SK-N-SH (cell line): Measurements from ENCODE around the gene ZFP36. TPM values are rescaled to one million over a fixed set of nuclear protein-coding genes. Genes with fewer than 3 reads are reported as not detected.

Experiments
- CTCF ChIA-PET: fragments of 300-600, 350-600 bp; formaldehyde crosslinking; extraction: SDS; loops from one replicate; lab custom pipeline; 2021; lab: Yijun Ruan, JAX
- POLR2A ChIA-PET: fragments of 350-600 bp; sonication (Branson Sonifier 250); formaldehyde crosslinking; extraction: SDS; loops from one replicate; lab custom pipeline; 2020; ENCODE audit warnings: antibody characterized with exemption, inconsistent platforms; lab: Yijun Ruan, JAX
- DNase-seq: peaks from one replicate; pipeline ENCODE4 v3.0.0; 2012
- H2AFZ ChIP-seq: fragments of 200-600 bp; sonication (generic); 2 replicates; pipeline ENCODE4 v1.8.1; 2016; ENCODE audit warnings: antibody characterized with exemption, mild to moderate bottlenecking, low read depth
- H3F3A ChIP-seq: fragments of 200-600 bp; sonication (generic); replicated peaks from 2 replicates; pipeline ENCODE3; 2016; ENCODE audit warnings: antibody characterized with exemption, mild to moderate bottlenecking; ENCODE audit not compliant: insufficient read depth
- H3K27ac ChIP-seq, 2 experiments: fragments of 200-500 bp in 1 of 2; fragments of 200-600 bp in 1 of 2; sonication (Bioruptor generic) in 1 of 2; sonication (generic), shearing (Covaris generic) in 1 of 2; 2 replicates each; pipeline versions ENCODE4 v1.5.1 to v1.6.1; 2014 to 2016; ENCODE audit warnings: low read depth in 2 of 2, inconsistent platforms in 1 of 2, low read length in 1 of 2, mild to moderate bottlenecking in 1 of 2, mixed read lengths in 1 of 2
- H3K27me3 ChIP-seq: fragments of 200-600 bp; sonication (generic), shearing (Covaris generic); 2 replicates; pipeline ENCODE4 v1.6.1; 2016; ENCODE audit warnings: mixed run types; ENCODE audit not compliant: insufficient read depth
- H3K36me3 ChIP-seq, 2 experiments: fragments of 200-500 bp in 1 of 2; fragments of 200-600 bp in 1 of 2; sonication (Bioruptor generic) in 1 of 2; sonication (generic) in 1 of 2; replicated peaks in 1 of 2; 2 replicates each; pipeline versions ENCODE3 to v1.5.1; 2014 to 2016; ENCODE audit warnings: low read length in 1 of 2, mild to moderate bottlenecking in 1 of 2; ENCODE audit not compliant: insufficient read depth in 2 of 2, control insufficient read depth in 1 of 2
- H3K4me1 ChIP-seq, 2 experiments: fragments of 200-500 bp in 1 of 2; fragments of 200-600 bp in 1 of 2; sonication (Bioruptor generic) in 1 of 2; sonication (generic), shearing (Covaris generic) in 1 of 2; 2 replicates each; pipeline versions ENCODE4 v1.5.1 to v1.6.1; 2014 to 2016; ENCODE audit warnings: low read depth in 1 of 2, low read length in 1 of 2, mixed run types in 1 of 2; ENCODE audit not compliant: insufficient read depth in 2 of 2, control insufficient read depth in 1 of 2
- H3K4me2 ChIP-seq: fragments of 200-600 bp; sonication (generic), shearing (Covaris generic); 2 replicates; pipeline ENCODE4 v1.6.1; 2017; ENCODE audit warnings: mixed run types
- H3K4me3 ChIP-seq, 2 experiments: fragments of 200-500 bp in 1 of 2; fragments of 200-600 bp in 1 of 2; sonication (Bioruptor generic) in 1 of 2; sonication (generic), shearing (Covaris generic) in 1 of 2; 2 replicates each; pipeline versions ENCODE4 v1.5.1 to v1.8.1; 2014 to 2016; ENCODE audit warnings: low read depth in 2 of 2, inconsistent platforms in 1 of 2, low read length in 1 of 2, mild to moderate bottlenecking in 1 of 2, mixed read lengths in 1 of 2, moderate library complexity in 1 of 2
- H3K79me2 ChIP-seq: fragments of 200-600 bp; sonication (generic); 2 replicates; pipeline ENCODE4 v1.8.1; 2017; ENCODE audit warnings: mild to moderate bottlenecking; ENCODE audit not compliant: insufficient read depth
- H3K9ac ChIP-seq: fragments of 200-600 bp; sonication (generic); 2 replicates; pipeline ENCODE4 v1.6.1; 2017; ENCODE audit warnings: mixed run types
- H3K9me2 ChIP-seq: fragments of 200-600 bp; sonication (generic); 2 replicates; pipeline ENCODE4 v1.6.1; 2017; ENCODE audit warnings: mixed run types
- H3K9me3 ChIP-seq: fragments of 200-600 bp; sonication (generic); 2 replicates; pipeline ENCODE4 v1.6.1; 2017; ENCODE audit warnings: mixed run types, mild to moderate bottlenecking, moderate library complexity
- H4K20me1 ChIP-seq: fragments of 200-600 bp; sonication (generic); 2 replicates; pipeline ENCODE4 v1.6.1; 2017; ENCODE audit warnings: mild to moderate bottlenecking, mixed run types; ENCODE audit not compliant: insufficient read depth
- CHD2 ChIP-seq: fragments of 150-350 bp; IDR thresholded peaks from 2 replicates; pipeline ENCODE4 v1.6.1; 2018; ENCODE audit warnings: low read length; ENCODE audit not compliant: partially characterized antibody
- ELF1 ChIP-seq: IDR thresholded peaks from 2 replicates; pipeline ENCODE4 v1.4.0; 2012
- EP300 ChIP-seq, 2 experiments: IDR thresholded peaks; 2 replicates each; pipeline versions ENCODE4 v1.4.0 to v1.6.1; 2012; ENCODE audit warnings: borderline replicate concordance in 1 of 2, low read depth in 1 of 2, low read length in 1 of 2
- GABPA ChIP-seq: IDR thresholded peaks from 2 replicates; pipeline ENCODE4 v1.4.0; 2012; ENCODE audit warnings: low read depth, mild to moderate bottlenecking
- GATA2 ChIP-seq: sonication (generic); formaldehyde crosslinking; IDR thresholded peaks from 2 replicates; pipeline ENCODE4 v1.5.0; 2020; ENCODE audit warnings: mild to moderate bottlenecking, missing genetic modification reagents
- MEF2A ChIP-seq: IDR thresholded peaks from 2 replicates; pipeline ENCODE4 v1.4.0; 2012; ENCODE audit warnings: low read depth, borderline replicate concordance
- MXI1 ChIP-seq: IDR thresholded peaks from 2 replicates; pipeline ENCODE4 v1.6.1; 2012; ENCODE audit warnings: mild to moderate bottlenecking, low read depth, low read length, improper control_type of control experiment
- NFIC ChIP-seq: IDR thresholded peaks from 2 replicates; pipeline ENCODE4 v1.4.0; 2012; ENCODE audit warnings: borderline replicate concordance
- NRF1 ChIP-seq: IDR thresholded peaks from 2 replicates; pipeline ENCODE4 v1.6.1; 2012; ENCODE audit warnings: low read depth, mild to moderate bottlenecking, low read length
- RAD21 ChIP-seq: IDR thresholded peaks from 2 replicates; pipeline ENCODE4 v1.6.1; 2012; ENCODE audit warnings: mild to moderate bottlenecking, low read length
- RCOR1 ChIP-seq: fragments of 150-350 bp; IDR thresholded peaks from 2 replicates; pipeline ENCODE4 v1.6.1; 2017; ENCODE audit warnings: antibody characterized with exemption, low read length
- RXRA ChIP-seq: IDR thresholded peaks from 2 replicates; pipeline ENCODE4 v1.4.0; 2012; ENCODE audit warnings: low read depth, mild to moderate bottlenecking, borderline replicate concordance
- TAF1 ChIP-seq: IDR thresholded peaks from 2 replicates; pipeline ENCODE4 v1.6.1; 2012; ENCODE audit warnings: low read depth, mild to moderate bottlenecking, low read length, moderate library complexity, borderline replicate concordance
- TCF12 ChIP-seq: IDR thresholded peaks from 2 replicates; pipeline ENCODE4 v1.4.0; 2012
- TEAD4 ChIP-seq: IDR thresholded peaks from 2 replicates; pipeline ENCODE4 v1.4.0; 2012; ENCODE audit warnings: mild to moderate bottlenecking, borderline replicate concordance; ENCODE audit not compliant: insufficient read depth
- YY1 ChIP-seq: IDR thresholded peaks from 2 replicates; pipeline ENCODE4 v1.4.0; 2012; ENCODE audit warnings: low read depth, mild to moderate bottlenecking
- WGBS: methylation state at CpG from one replicate; pipeline ENCODE4 v1.1.6; 2017; ENCODE audit warnings: low lambda C conversion rate; 5-methylcytosine and 5-hydroxymethylcytosine counted together
- polyA plus RNA-seq, 3 experiments: library from polyadenylated mRNA; depleted of rRNA; stranded (reverse); fragments of >200 nt; gene quantifications; 2 replicates each; pipeline ENCODE4 v1.2.3, GENCODE V29; 2012
- TF ChIP-seq, protein P1 (sequence below): fragments of 150-350 bp; IDR thresholded peaks from 2 replicates; pipeline ENCODE4 v1.6.1; 2017; ENCODE audit warnings: antibody characterized with exemption, low read length, low read depth, borderline replicate concordance
- TF ChIP-seq, protein P2 (sequence below): fragments of 150-350 bp; IDR thresholded peaks from 2 replicates; pipeline ENCODE4 v1.6.1; 2016; ENCODE audit warnings: mild to moderate bottlenecking, low read depth, low read length

Gene ZFP36
- polyA plus RNA-seq, 1 of the 3 experiments (the other 2 are of a cell fraction): 49.3 TPM

- TF ChIP-seq GATA2 (no peak), MEF2A (no peak), TAF1 (peak; percentile 18; the same call in 1 of the 2 replicates), TEAD4 (no peak), YY1 (0 out of 2 replicates have a peak, but pooled peaks have one; percentile 26), NFIC (peak; percentile 85)
Observed at GRCh38 chr19:39372047-39372802, 34.4 kb upstream of the ZFP36 start (continued).

DNA sequence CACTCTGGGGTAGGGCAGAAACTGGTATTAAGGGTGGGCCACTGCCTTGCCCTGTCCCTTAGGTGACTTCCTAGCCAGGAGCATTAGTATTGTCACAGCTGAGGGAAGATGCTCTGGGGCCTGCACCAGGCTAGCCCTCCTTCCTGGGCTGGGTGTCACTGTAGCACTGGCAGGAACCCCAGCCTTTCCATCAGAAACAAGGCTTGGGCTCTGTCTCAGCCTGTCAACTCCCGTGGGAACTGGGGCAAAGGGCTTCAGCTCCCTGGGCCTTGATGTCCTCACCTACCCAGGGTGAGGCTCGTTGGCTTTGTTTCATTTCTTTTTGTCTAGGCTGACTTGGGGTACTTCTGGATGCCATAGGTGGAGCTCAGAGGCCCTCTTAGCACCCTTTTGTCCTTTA lies 33.7 kb upstream of the ZFP36 start:
- 92% methylated on average over 2 of the region's 2 CpGs for WGBS
- peak overlapping the region; percentile 84 to 89 for H3K27ac ChIP-seq
- no peaks in the 10 kb centered on the region for H3K9me2 ChIP-seq
- no peak overlapping the region for H2AFZ ChIP-seq
- no peak for DNase-seq
- peaks cover 10% of the 10 kb centered on the region for H3F3A ChIP-seq
- H3K4me3 ChIP-seq: no peak overlapping the region
- POLR2A ChIA-PET: no interaction called here
- H3K4me1 ChIP-seq: peaks cover 7 to 15% of the 10 kb centered on the region in 2 experiments; a peak in 2 of 4 replicates
- H3K36me3 ChIP-seq: peaks cover 34 to 52% of the 10 kb centered on the region in 2 experiments
- TF ChIP-seq RCOR1 (no peak), NRF1 (no peak), GABPA (no peak), RAD21 (no peak), ELF1 (no peak), EP300 (IDR thresholded peaks at IDR 0.05; ENCODE audit: borderline replicate concordance in 1 of 2, low read depth in 1 of 2, low read length in 1 of 2) (no peak), TCF12 (no peak), TEAD4 (no peak), MXI1 (no peak), NFIC (no peak), CHD2 (no peak), RXRA (no peak)
- TF ChIP-seq, protein P1, sequence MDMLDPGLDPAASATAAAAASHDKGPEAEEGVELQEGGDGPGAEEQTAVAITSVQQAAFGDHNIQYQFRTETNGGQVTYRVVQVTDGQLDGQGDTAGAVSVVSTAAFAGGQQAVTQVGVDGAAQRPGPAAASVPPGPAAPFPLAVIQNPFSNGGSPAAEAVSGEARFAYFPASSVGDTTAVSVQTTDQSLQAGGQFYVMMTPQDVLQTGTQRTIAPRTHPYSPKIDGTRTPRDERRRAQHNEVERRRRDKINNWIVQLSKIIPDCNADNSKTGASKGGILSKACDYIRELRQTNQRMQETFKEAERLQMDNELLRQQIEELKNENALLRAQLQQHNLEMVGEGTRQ: no peak
- TF ChIP-seq, protein P2, sequence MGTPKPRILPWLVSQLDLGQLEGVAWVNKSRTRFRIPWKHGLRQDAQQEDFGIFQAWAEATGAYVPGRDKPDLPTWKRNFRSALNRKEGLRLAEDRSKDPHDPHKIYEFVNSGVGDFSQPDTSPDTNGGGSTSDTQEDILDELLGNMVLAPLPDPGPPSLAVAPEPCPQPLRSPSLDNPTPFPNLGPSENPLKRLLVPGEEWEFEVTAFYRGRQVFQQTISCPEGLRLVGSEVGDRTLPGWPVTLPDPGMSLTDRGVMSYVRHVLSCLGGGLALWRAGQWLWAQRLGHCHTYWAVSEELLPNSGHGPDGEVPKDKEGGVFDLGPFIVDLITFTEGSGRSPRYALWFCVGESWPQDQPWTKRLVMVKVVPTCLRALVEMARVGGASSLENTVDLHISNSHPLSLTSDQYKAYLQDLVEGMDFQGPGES: no peak
- no peaks in the 10 kb centered on the region for H3K9me3 ChIP-seq
- H4K20me1 ChIP-seq: no peaks in the 10 kb centered on the region
- CTCF ChIA-PET: interaction anchor here (0.6 to 1.9 kb wide), 2 partner anchors 25 to 725 kb away, joined by 3 to 6 read pairs; partner anchors contain the start of gene ACTN4
- no peaks in the 10 kb centered on the region for H3K27me3 ChIP-seq
- peak overlapping the region; percentile 55 for H3K9ac ChIP-seq
- H3K4me2 ChIP-seq: peak overlapping the region; percentile 50; the same call in 1 of the 2 replicates
- H3K79me2 ChIP-seq: 0 out of 2 replicates have a peak, but pooled peaks cover 3% of the 10 kb centered on the region
